ENCODE data around the gene NPHP4. TPM values are rescaled to one million over a fixed set of nuclear protein-coding genes. Genes with fewer than 3 reads are reported as not detected.

Gene NPHP4
- total RNA-seq, 1 experiment from 2014 or later, result 20.0 TPM

- BruUV-seq (replicated peaks), result no TSS peak
- no peak overlapping the region for H3K4me2 ChIP-seq (ENCODE audit: low read length)
- ATAC-seq (no peak), DNase-seq (ENCODE audit: low read depth, low spot score) (no peak)
- TF ChIP-seq SRF (IDR thresholded peaks at IDR 0.05; ENCODE audit: low read depth) (no peak), ZFX (IDR thresholded peaks at IDR 0.05) (no peak), SP1 (IDR thresholded peaks at IDR 0.05; ENCODE audit: low read depth) (no peak), JUND (IDR thresholded peaks at IDR 0.05) (no peak), ZNF274 (IDR thresholded peaks at IDR 0.05; ENCODE audit: low read depth, low read length) (no peak), CEBPB (IDR thresholded peaks at IDR 0.05; ENCODE audit: low read depth) (no peak), CBX3 (IDR thresholded peaks at IDR 0.05; ENCODE audit: low read depth) (no peak), RAD21 (IDR thresholded peaks at IDR 0.05; ENCODE audit: low read depth) (no peak), REST (IDR thresholded peaks at IDR 0.05; ENCODE audit: low read depth) (no peak), ELF1 (IDR thresholded peaks at IDR 0.05; ENCODE audit: borderline replicate concordance, low read depth) (no peak)
- RAD21 ChIA-PET (ENCODE audit: low non-redundant PET in 1 of 2, low total read pairs in 2 of 2, uncharacterized antibody in 2 of 2, unreplicated experiment in 2 of 2), result no interaction called here
- no peaks in the 10 kb centered on the region for H3K9me2 ChIP-seq (ENCODE audit: insufficient read depth)
- no peaks in the 10 kb centered on the region for H3K4me1 ChIP-seq (ENCODE audit: control insufficient read depth in 1 of 2, insufficient read depth in 2 of 2, low read length in 2 of 2)
- POLR2A ChIA-PET, result no interaction called here
- CTCF ChIA-PET, result no interaction called here
- H3K9ac ChIP-seq (ENCODE audit: low read length), result no peak overlapping the region
- no peaks in the 10 kb centered on the region for H3K27me3 ChIP-seq (ENCODE audit: insufficient read depth, low read length)
- intact Hi-C loops (cut with micrococcal nuclease), result no loop called here
- H3K79me2 ChIP-seq (ENCODE audit: insufficient read depth, low read length), result no peaks in the 10 kb centered on the region
- H4K20me1 ChIP-seq (ENCODE audit: insufficient read depth), result no peaks in the 10 kb centered on the region
- peaks cover 0 to 13% of the 10 kb centered on the region in 2 experiments; a peak in 2 of 4 replicates for H3K36me3 ChIP-seq (ENCODE audit: control insufficient read depth in 1 of 2, insufficient read depth in 2 of 2, low read length in 2 of 2)
- no peak overlapping the region for H3K4me3 ChIP-seq (replicated peaks in 1 of 2; ENCODE audit: low read depth in 1 of 2, low read length in 2 of 2)
- no peak overlapping the region for H2AFZ ChIP-seq (ENCODE audit: low read depth, low read length, poor library complexity, severe bottlenecking)
- no peaks in the 10 kb centered on the region for H3K9me3 ChIP-seq (ENCODE audit: control insufficient read depth in 1 of 2, insufficient read depth in 1 of 2, low read depth in 1 of 2, low read length in 2 of 2)
- H3K27ac ChIP-seq (ENCODE audit: low read depth, low read length), result no peak overlapping the region
Observed at GRCh38 chr1:5965586-5966131, 26.6 kb downstream of the NPHP4 start.
